ENCODE data around the gene RTF1.

DNA sequence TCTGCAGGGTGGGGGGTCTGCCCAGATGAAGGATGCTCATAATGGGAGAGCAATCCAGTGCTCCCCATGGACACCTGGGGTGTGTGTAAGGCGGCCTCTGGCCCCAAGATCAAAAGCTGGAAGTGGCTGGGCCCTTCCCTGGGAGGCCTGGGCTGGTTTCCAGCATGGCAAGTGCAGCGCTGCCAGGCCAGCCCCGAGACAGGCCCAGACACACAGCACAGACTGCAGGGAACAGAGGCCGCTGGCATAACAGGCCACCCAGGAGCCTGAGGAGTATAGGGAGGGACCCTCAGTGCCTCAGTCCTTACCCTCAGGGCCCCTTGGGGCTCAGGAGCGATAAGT lies 86.7 kb downstream of the RTF1 start:
- TF ChIP-seq, protein P1, sequence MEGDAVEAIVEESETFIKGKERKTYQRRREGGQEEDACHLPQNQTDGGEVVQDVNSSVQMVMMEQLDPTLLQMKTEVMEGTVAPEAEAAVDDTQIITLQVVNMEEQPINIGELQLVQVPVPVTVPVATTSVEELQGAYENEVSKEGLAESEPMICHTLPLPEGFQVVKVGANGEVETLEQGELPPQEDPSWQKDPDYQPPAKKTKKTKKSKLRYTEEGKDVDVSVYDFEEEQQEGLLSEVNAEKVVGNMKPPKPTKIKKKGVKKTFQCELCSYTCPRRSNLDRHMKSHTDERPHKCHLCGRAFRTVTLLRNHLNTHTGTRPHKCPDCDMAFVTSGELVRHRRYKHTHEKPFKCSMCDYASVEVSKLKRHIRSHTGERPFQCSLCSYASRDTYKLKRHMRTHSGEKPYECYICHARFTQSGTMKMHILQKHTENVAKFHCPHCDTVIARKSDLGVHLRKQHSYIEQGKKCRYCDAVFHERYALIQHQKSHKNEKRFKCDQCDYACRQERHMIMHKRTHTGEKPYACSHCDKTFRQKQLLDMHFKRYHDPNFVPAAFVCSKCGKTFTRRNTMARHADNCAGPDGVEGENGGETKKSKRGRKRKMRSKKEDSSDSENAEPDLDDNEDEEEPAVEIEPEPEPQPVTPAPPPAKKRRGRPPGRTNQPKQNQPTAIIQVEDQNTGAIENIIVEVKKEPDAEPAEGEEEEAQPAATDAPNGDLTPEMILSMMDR (IDR thresholded peaks at IDR 0.05): no peak
- TF ChIP-seq POLR2A (IDR thresholded peaks at IDR 0.05): no peak

All from Peyer's patch (tissue), 4 donors.